Thyroid gland (tissue), 4 donors: Measurements from ENCODE around the gene CLDN5.

ENCODE experiments used
- POLR2A ChIP-seq, 2 donors: fragments of 450-650 bp; IDR thresholded peaks; one replicate each; pipeline ENCODE4 v1.6.1; 2017; ENCODE audit warnings: antibody characterized with exemption in 2 of 2, mild to moderate bottlenecking in 2 of 2, moderate library complexity in 1 of 2
- TF ChIP-seq, protein P1 (sequence below), 6 experiments: fragments of 200-600 bp in 3 of 6; fragments of 450-650 bp in 3 of 6; sonication (generic) in 3 of 6; IDR thresholded peaks; one replicate each; pipeline ENCODE4 v1.5.1; 2016 to 2019; ENCODE audit warnings: antibody characterized with exemption in 6 of 6, mild to moderate bottlenecking in 2 of 6, inconsistent platforms in 1 of 6, moderate library complexity in 1 of 6

DNA sequence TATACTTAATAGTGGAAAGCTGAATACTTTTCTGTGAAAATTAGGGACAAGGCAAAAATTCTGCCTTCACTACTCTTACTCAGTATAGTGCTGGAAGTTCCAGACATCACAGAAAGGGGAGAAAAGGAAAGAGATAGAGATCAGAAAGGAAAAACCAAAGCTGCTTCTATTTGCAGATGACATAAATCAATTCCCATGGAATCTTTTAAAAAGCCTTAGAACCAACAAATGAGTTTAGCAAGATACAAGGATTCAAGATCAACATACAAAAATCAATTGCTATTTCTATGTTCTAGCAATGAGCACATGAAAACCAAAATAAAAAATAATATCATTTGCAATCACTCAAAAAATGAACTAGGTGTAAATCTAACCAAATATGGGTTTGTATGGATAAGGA is 16.2 kb upstream of the CLDN5 start:
- TF ChIP-seq, protein P1, sequence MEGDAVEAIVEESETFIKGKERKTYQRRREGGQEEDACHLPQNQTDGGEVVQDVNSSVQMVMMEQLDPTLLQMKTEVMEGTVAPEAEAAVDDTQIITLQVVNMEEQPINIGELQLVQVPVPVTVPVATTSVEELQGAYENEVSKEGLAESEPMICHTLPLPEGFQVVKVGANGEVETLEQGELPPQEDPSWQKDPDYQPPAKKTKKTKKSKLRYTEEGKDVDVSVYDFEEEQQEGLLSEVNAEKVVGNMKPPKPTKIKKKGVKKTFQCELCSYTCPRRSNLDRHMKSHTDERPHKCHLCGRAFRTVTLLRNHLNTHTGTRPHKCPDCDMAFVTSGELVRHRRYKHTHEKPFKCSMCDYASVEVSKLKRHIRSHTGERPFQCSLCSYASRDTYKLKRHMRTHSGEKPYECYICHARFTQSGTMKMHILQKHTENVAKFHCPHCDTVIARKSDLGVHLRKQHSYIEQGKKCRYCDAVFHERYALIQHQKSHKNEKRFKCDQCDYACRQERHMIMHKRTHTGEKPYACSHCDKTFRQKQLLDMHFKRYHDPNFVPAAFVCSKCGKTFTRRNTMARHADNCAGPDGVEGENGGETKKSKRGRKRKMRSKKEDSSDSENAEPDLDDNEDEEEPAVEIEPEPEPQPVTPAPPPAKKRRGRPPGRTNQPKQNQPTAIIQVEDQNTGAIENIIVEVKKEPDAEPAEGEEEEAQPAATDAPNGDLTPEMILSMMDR (IDR thresholded peaks at IDR 0.05), result no peak
- TF ChIP-seq POLR2A (IDR thresholded peaks at IDR 0.05), result no peak
